Ovary (tissue), 9 donors: Measurements from ENCODE around the gene FGF12. TPM values are rescaled to one million over a fixed set of nuclear protein-coding genes. Genes with fewer than 3 reads are reported as not detected.

Experiments
- DNase-seq, 5 donors: peaks; one replicate each; pipeline ENCODE4 v3.0.0-alpha.2; 2019 to 2020
- H3K27ac ChIP-seq, 2 donors: fragments of 200-600 bp; one replicate each; pipeline versions ENCODE4 v1.5.1 to v1.8.0; 2019 to 2022
- H3K27me3 ChIP-seq: fragments of 200-600 bp; one replicate; pipeline ENCODE4 v1.8.0; 2022
- H3K36me3 ChIP-seq: fragments of 200-600 bp; sonication (generic); one replicate; pipeline ENCODE4 v1.5.1; 2019
- H3K4me1 ChIP-seq: one replicate; pipeline ENCODE4 v1.8.1; 2013; ENCODE audit warnings: mild to moderate bottlenecking, moderate library complexity; ENCODE audit not compliant: insufficient read depth
- H3K4me3 ChIP-seq: fragments of 200-600 bp; sonication (generic); one replicate; pipeline ENCODE4 v1.5.1; 2017
- H3K9me3 ChIP-seq, 2 donors: fragments of 200-600 bp in 1 of 2; sonication (generic) in 1 of 2; one replicate each; pipeline versions ENCODE4 v1.5.1 to v1.8.1; 2013 to 2019; ENCODE audit warnings: mild to moderate bottlenecking in 1 of 2, moderate library complexity in 1 of 2
- CTCF ChIP-seq, 3 donors: fragments of 450-650 bp in 2 of 3; fragments of 200-600 bp in 1 of 3; IDR thresholded peaks; one replicate each; pipeline versions ENCODE4 v1.5.1 to v1.8.0; 2016 to 2022; ENCODE audit warnings: antibody characterized with exemption in 3 of 3, mild to moderate bottlenecking in 1 of 3
- EP300 ChIP-seq: sonication (generic); formaldehyde crosslinking; IDR thresholded peaks from one replicate; pipeline ENCODE4 v1.6.1; 2017; ENCODE audit warnings: antibody characterized with exemption
- POLR2A ChIP-seq: fragments of 450-650 bp; IDR thresholded peaks from one replicate; pipeline ENCODE4 v1.6.1; 2017; ENCODE audit warnings: antibody characterized with exemption, mild to moderate bottlenecking, moderate library complexity
- WGBS, 3 donors: extraction: QIAGEN DNeasy Blood & Tissue Kit in 1 of 3; methylation state at CpG; one replicate each; pipeline versions ENCODE4 v1.1.5 to v1.1.7; 2013 to 2017; 5-methylcytosine and 5-hydroxymethylcytosine counted together
- intact Hi-C, 4 donors: fragments of 100-400 bp; cut with DNase I; formaldehyde crosslinking; loops; one replicate each; pipeline versions ENCODE4 v1.11.0 to v1.15.1; 2022 to 2023
- polyA plus RNA-seq, 2 donors: library from polyadenylated mRNA; stranded (reverse); fragments of 200-250 nt in 1 of 2; fragments of 350-450 nt in 1 of 2; fragmentation: Illumina TruSeq in 1 of 2; extraction: RNeasy Lipid Tissue Mini Kit (QIAGEN cat#74804) in 1 of 2; gene quantifications; one replicate each; pipeline ENCODE4 v1.2.3, GENCODE V29; 2013 to 2014
- total RNA-seq, 7 donors: library from RNA; depleted of rRNA in 2 of 7; stranded (reverse); fragments of >200 nt in 2 of 7; fragmentation: NEBNext Ultra II Directional in 3 of 7; extraction: Animal tissue kit (Norgen Biotek cat#: 25700) in 3 of 7; gene quantifications; one replicate each; pipeline versions ENCODE4 v1.1.0 to v1.2.4, GENCODE V29; 2016 to 2023
- donor health status: DM: no; HTN: no; CAD: no; lungs with moderate emphysema.
- donor health status: DM: no; HTN: no; CAD: no.
- donor health status: Bipolar disorder and iron deficiency.
- donor health status: DM: yes; HTN: yes; CAD: no.
- donor health status: DM: no; HTN: no; CAD: no.
- donor health status: DM: yes; HTN: yes; CAD: no.

FGF12 gene
- total and polyA plus RNA-seq, 9 donors = 0.24 to 4.0 (median 1.7) TPM

GRCh38 chr3:192259661-192260060 lies 467.7 kb downstream of the FGF12 start:
- 81 to 88% (median 81%) methylated on average over 3 of the region's 3 CpGs for WGBS, 3 donors
- Histone ChIP-seq H3K27ac (no peak overlapping the region), H3K27me3 (no peaks in the 10 kb centered on the region), H3K9me3 (no peaks in the 10 kb centered on the region), H3K4me1 (no peaks in the 10 kb centered on the region), H3K36me3 (no peaks in the 10 kb centered on the region), H3K4me3 (no peak overlapping the region)
- DNase-seq = no peak
- TF ChIP-seq CTCF (IDR thresholded peaks at IDR 0.05) = no peak
- intact Hi-C loops = no loop called here

DNA sequence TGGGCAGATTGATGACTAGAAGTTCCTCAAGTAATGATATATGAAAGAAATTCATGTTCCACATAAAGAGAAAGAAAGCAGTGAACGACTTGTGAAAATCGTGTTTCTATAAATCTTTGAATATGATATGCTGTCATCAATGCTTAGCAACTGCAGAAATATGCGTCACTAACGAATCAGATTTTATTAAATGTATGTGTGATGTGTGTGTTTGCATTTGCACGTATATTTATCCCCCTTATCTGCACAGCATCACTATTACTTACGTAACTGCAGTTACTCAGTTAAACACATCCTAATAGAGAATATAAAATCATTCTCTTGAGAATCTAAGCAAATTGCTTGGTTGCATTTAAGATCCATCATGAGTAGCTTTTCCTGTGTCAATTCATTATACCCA lies 468.6 kb downstream of the FGF12 start:
- intact Hi-C loops = no loop called here
- Histone ChIP-seq H3K4me1 (no peaks in the 10 kb centered on the region), H3K27me3 (no peaks in the 10 kb centered on the region), H3K36me3 (no peaks in the 10 kb centered on the region), H3K9me3 (no peaks in the 10 kb centered on the region), H3K27ac (no peak overlapping the region), H3K4me3 (no peak overlapping the region)
- WGBS, 3 donors = 67 to 85% (median 81%) methylated on average over 6 of the region's 6 CpGs
- DNase-seq = no peak
- TF ChIP-seq POLR2A (no peak), CTCF (IDR thresholded peaks at IDR 0.05) (no peak), EP300 (no peak)

DNA sequence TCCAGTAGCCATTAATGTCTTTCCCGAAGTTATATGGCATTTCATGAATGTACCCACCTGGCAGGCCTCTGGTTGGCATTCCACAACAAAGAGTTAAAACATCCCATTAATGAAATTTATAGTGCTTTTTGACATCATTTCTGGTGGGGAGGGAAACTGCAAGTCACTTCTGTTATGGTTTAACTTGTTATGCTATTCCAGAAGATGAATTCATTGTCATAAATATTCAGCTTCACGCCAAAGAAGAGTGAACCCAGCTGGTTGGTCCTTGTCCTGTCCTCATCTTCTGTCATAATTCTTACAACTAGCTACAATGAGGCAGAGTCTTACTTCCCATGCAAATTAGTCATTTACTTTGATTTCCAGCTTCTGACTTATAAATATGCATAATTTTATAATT lies 471.5 kb downstream of the FGF12 start:
- TF ChIP-seq POLR2A = no peak
- no peak for TF ChIP-seq CTCF (IDR thresholded peaks at IDR 0.05)
- TF ChIP-seq EP300 = no peak
- intact Hi-C loops = no loop called here
- DNase-seq = no peak
- H3K9me3 ChIP-seq = no peaks in the 10 kb centered on the region
- no peaks in the 10 kb centered on the region for H3K4me1 ChIP-seq
- no peaks in the 10 kb centered on the region for H3K27me3 ChIP-seq
- H3K4me3 ChIP-seq = no peak overlapping the region
- 54 to 75% (median 65%) methylated on average over 2 of the region's 2 CpGs for WGBS, 3 donors
- H3K27ac ChIP-seq = no peak overlapping the region
- no peaks in the 10 kb centered on the region for H3K36me3 ChIP-seq

- DNase-seq = no peak
- Histone ChIP-seq H3K27ac (no peak overlapping the region), H3K36me3 (no peaks in the 10 kb centered on the region), H3K4me1 (no peaks in the 10 kb centered on the region), H3K27me3 (no peaks in the 10 kb centered on the region), H3K4me3 (no peak overlapping the region), H3K9me3 (no peaks in the 10 kb centered on the region)
- TF ChIP-seq EP300 = no peak
- TF ChIP-seq POLR2A = no peak
- TF ChIP-seq CTCF (IDR thresholded peaks at IDR 0.05) = no peak
- intact Hi-C loops = no loop called here
- WGBS, 3 donors = 5 to 10% (median 9%) methylated on average over 3 of the region's 3 CpGs
Measured at GRCh38 chr3:192253138-192253887, 474.0 kb downstream of the FGF12 start.
